GM12891 (cell line): ENCODE measurements around the gene COG6.

Experiments used
- PAX5 ChIP-seq: IDR thresholded peaks from 2 replicates; pipeline ENCODE4 v1.6.1; 2011; ENCODE audit warnings: low read length, moderate library complexity, mild to moderate bottlenecking; ENCODE audit not compliant: insufficient read depth, severe bottlenecking
- POLR2A ChIP-seq: IDR thresholded peaks from 2 replicates; pipeline ENCODE4 v1.6.1; 2011; ENCODE audit warnings: low read depth, low read length, control low read depth
- POLR2AphosphoS5 ChIP-seq: IDR thresholded peaks from 2 replicates; pipeline ENCODE4 v1.6.1; 2011; ENCODE audit warnings: low read depth, low read length, control low read depth
- SPI1 ChIP-seq: IDR thresholded peaks from 2 replicates; pipeline ENCODE4 v1.6.1; 2011; ENCODE audit warnings: low read depth, low read length, control low read depth
- TAF1 ChIP-seq: IDR thresholded peaks from 2 replicates; pipeline ENCODE4 v1.6.1; 2011; ENCODE audit warnings: low read depth, low read length, control low read depth

GRCh38 chr13:39786091-39786490, 130.6 kb downstream of the COG6 start:
- TF ChIP-seq POLR2A (no peak), SPI1 (no peak), TAF1 (no peak), POLR2AphosphoS5 (no peak), PAX5 (no peak)
